Endothelial cell of umbilical vein (primary cell): Measurements from ENCODE around the gene EVC. TPM values are rescaled to one million over a fixed set of nuclear protein-coding genes. Genes with fewer than 3 reads are reported as not detected.
"Not testable (repeated sequence)": the region's sequence is repeated elsewhere in the genome, so short reads cannot be mapped to it uniquely, and the experiment has no call there.

Source experiments
- BruUV-seq: library from RNA; stranded (reverse); fragments of 400-500 nt; replicated peaks from 2 replicates; lab custom pipeline; 2021; lab: Mats Ljungman, UMichigan
- CTCF ChIA-PET: fragments of 300-600, 350-600 bp; sonication (Branson Sonifier 250); formaldehyde crosslinking; loops from one replicate; lab custom pipeline; 2021; ENCODE audit warnings: antibody characterized with exemption, inconsistent platforms; lab: Charles Lee
- POLR2A ChIA-PET: fragments of 300-600, 350-600 bp; sonication (Branson Sonifier 250); formaldehyde crosslinking; loops from one replicate; lab custom pipeline; 2021; ENCODE audit warnings: antibody characterized with exemption, inconsistent platforms; lab: Charles Lee
- DNase-seq: peaks from one replicate; pipeline ENCODE4 v3.0.0-alpha.2; 2011; ENCODE audit warnings: low read depth, low spot score
- FAIRE-seq: peaks from 2 replicates; lab custom pipeline; 2011; peaks lifted over from hg19 to GRCh38; lab: Jason Lieb, UNC
- H2AFZ ChIP-seq: 2 replicates; pipeline ENCODE4 v1.6.0; 2012; ENCODE audit warnings: low read depth, low read length, control low read depth, inconsistent platforms
- H3K27ac ChIP-seq: 2 replicates; pipeline ENCODE4 v1.5.1; 2011; ENCODE audit warnings: low read depth, mild to moderate bottlenecking, control low read depth, low read length, moderate library complexity; ENCODE audit not compliant: insufficient read depth
- H3K27me3 ChIP-seq, 2 experiments: 2 replicates each; pipeline versions ENCODE4 v1.6.0 to v1.6.1; 2011; ENCODE audit warnings: low read length in 2 of 2, mixed read lengths in 1 of 2; ENCODE audit not compliant: control insufficient read depth in 2 of 2, insufficient read depth in 2 of 2
- H3K36me3 ChIP-seq, 2 experiments: 2 replicates in 1 of 2; 3 replicates in 1 of 2; pipeline ENCODE4 v1.5.1; 2011; ENCODE audit warnings: low read length in 2 of 2, mild to moderate bottlenecking in 1 of 2, moderate library complexity in 1 of 2; ENCODE audit not compliant: control insufficient read depth in 2 of 2, insufficient read depth in 2 of 2; ENCODE audit errors: extremely low read depth in 1 of 2
- H3K4me1 ChIP-seq: 3 replicates; pipeline ENCODE4 v1.5.1; 2011; ENCODE audit warnings: mild to moderate bottlenecking, low read length; ENCODE audit not compliant: control insufficient read depth, insufficient read depth; ENCODE audit errors: extremely low read depth
- H3K4me2 ChIP-seq: 2 replicates; pipeline ENCODE4 v1.6.1; 2011; ENCODE audit warnings: low read length, control low read depth, mixed read lengths; ENCODE audit not compliant: insufficient read depth
- H3K4me3 ChIP-seq, 3 experiments: fragments of 200-600 bp in 1 of 3; sonication (generic), shearing (Covaris generic) in 1 of 3; replicated peaks in 1 of 3; 2 replicates each; pipeline ENCODE4 v1.5.1; 2011 to 2016; ENCODE audit warnings: control low read depth in 3 of 3, low read length in 3 of 3, mild to moderate bottlenecking in 2 of 3, inconsistent platforms in 1 of 3, low read depth in 1 of 3, moderate library complexity in 1 of 3; ENCODE audit not compliant: insufficient read depth in 1 of 3
- H3K79me2 ChIP-seq: 2 replicates; pipeline ENCODE4 v1.6.0; 2012; ENCODE audit warnings: low read length, inconsistent platforms; ENCODE audit not compliant: control insufficient read depth, insufficient read depth
- H3K9ac ChIP-seq: replicated peaks from 2 replicates; pipeline ENCODE3; 2011; ENCODE audit warnings: low read length, control low read depth; ENCODE audit not compliant: insufficient read depth; ENCODE audit errors: extremely low read depth
- H3K9me1 ChIP-seq: replicated peaks from 3 replicates; pipeline ENCODE4 v1.6.0; 2011; ENCODE audit warnings: mild to moderate bottlenecking, low read length; ENCODE audit not compliant: control insufficient read depth, insufficient read depth; ENCODE audit errors: extremely low read depth
- H3K9me3 ChIP-seq: replicated peaks from 2 replicates; pipeline ENCODE4 v1.5.1; 2012; ENCODE audit warnings: low read length, inconsistent platforms; ENCODE audit not compliant: control insufficient read depth, insufficient read depth
- H4K20me1 ChIP-seq: replicated peaks from 2 replicates; pipeline ENCODE3; 2011; ENCODE audit warnings: mild to moderate bottlenecking, low read length; ENCODE audit not compliant: control insufficient read depth, insufficient read depth; ENCODE audit errors: extremely low read depth
- CTCF ChIP-seq, 2 donors: IDR thresholded peaks; 1 replicate in 1 of 2; 2 replicates in 1 of 2; pipeline ENCODE4 v1.5.1; 2011; ENCODE audit warnings: low read length in 2 of 2, mild to moderate bottlenecking in 2 of 2, moderate library complexity in 2 of 2, control low read depth in 1 of 2, inconsistent platforms in 1 of 2, low read depth in 1 of 2; ENCODE audit not compliant: insufficient read depth in 1 of 2; ENCODE audit errors: extremely low read depth in 1 of 2
- EZH2 ChIP-seq: IDR thresholded peaks from 2 replicates; pipeline ENCODE4 v1.6.1; 2012; ENCODE audit warnings: borderline replicate concordance, low read depth, mild to moderate bottlenecking, moderate library complexity, low read length, inconsistent platforms; ENCODE audit not compliant: severe bottlenecking
- FOS ChIP-seq: IDR thresholded peaks from 2 replicates; pipeline ENCODE4 v1.6.1; 2011; ENCODE audit warnings: mild to moderate bottlenecking, low read length, moderate library complexity, borderline replicate concordance; ENCODE audit not compliant: insufficient read depth
- GATA2 ChIP-seq: IDR thresholded peaks from 2 replicates; pipeline ENCODE4 v1.7.0; 2011; ENCODE audit warnings: low read depth, mild to moderate bottlenecking, moderate library complexity, mixed read lengths, low read length; ENCODE audit not compliant: insufficient read length, insufficient read depth
- JUN ChIP-seq: IDR thresholded peaks from 2 replicates; pipeline ENCODE4 v1.6.1; 2011; ENCODE audit warnings: borderline replicate concordance, low read depth; ENCODE audit not compliant: insufficient read length, insufficient read depth
- MAX ChIP-seq: IDR thresholded peaks from 2 replicates; pipeline ENCODE4 v1.6.1; 2011; ENCODE audit not compliant: insufficient read depth, insufficient read length
- MYC ChIP-seq: IDR thresholded peaks from one replicate; pipeline ENCODE4 v1.6.1; 2011; ENCODE audit warnings: mild to moderate bottlenecking, low read depth, low read length
- POLR2A ChIP-seq: IDR thresholded peaks from 2 replicates; pipeline ENCODE4 v1.6.1; 2012; ENCODE audit warnings: low read depth, mild to moderate bottlenecking, control low read depth, low read length
- POLR2AphosphoS5 ChIP-seq: IDR thresholded peaks from 2 replicates; pipeline ENCODE4 v1.6.1; 2012; ENCODE audit warnings: low read depth, mild to moderate bottlenecking, control low read depth, low read length, moderate library complexity; ENCODE audit not compliant: insufficient read depth
- dilution Hi-C: fragments of 300-500 bp; cut with MboI; formaldehyde crosslinking; loops from one replicate; pipeline ENCODE4 v1.15.0; 2019; ENCODE audit warnings: low sequenced_read_pairs; ENCODE audit not compliant: extremely low pct_ligation_motif_present
- intact Hi-C: fragments of 100-400 bp; cut with micrococcal nuclease; formaldehyde crosslinking; loops from one replicate; pipeline ENCODE4 v1.10.0; 2022
- polyA plus RNA-seq, 4 experiments: library from polyadenylated mRNA; depleted of rRNA in 3 of 4; stranded (reverse) in 3 of 4; unstranded in 1 of 4; fragments of >200 nt; gene quantifications; 2 replicates each; pipeline versions ENCODE4 v1.2.1 to v1.2.3, GENCODE V29; 2011 to 2012; ENCODE audit warnings: missing spikeins in 1 of 4
- total RNA-seq: library from RNA; stranded (reverse); gene quantifications from 2 replicates; pipeline ENCODE4 v1.2.3, GENCODE V29; 2021

The EVC gene
- total and polyA plus RNA-seq, 2 donors (not counting 3 experiments of a cell fraction or from before 2014, with no cell fraction given) = 6.3 to 31.6 TPM

DNA sequence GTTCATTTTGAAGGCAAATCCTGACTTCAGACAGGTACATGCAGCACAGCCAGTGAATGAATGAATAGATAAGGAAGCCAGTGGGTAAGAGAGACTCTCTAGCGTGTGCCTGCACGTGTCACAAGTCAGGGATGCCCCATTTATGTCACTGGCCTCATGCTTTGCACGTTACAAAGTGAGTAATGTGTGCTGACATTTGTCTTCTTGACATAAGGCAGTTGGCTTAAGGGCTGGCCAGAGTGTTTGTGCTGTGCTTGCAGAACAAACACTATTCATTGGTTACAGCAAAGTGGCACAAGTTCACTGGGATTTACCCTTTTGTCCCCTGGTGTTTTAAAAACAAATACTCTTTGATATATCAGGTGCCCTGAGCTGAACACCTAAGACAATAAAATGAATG is 125.9 kb downstream of the EVC start:
- dilution Hi-C loops = no loop called here
- no peak for FAIRE-seq

GRCh38 chr4:5837483-5837882 is 126.5 kb downstream of the EVC start:
- H3K4me1 ChIP-seq, H3K27me3 ChIP-seq, H3K27ac ChIP-seq, H3K36me3 ChIP-seq, H3K9me1 ChIP-seq, H3K4me3 ChIP-seq, intact Hi-C loops, H2AFZ ChIP-seq, H3K9me3 ChIP-seq, H4K20me1 ChIP-seq, POLR2A ChIA-PET, H3K4me2 ChIP-seq, BruUV-seq, FAIRE-seq, H3K9ac ChIP-seq, CTCF ChIA-PET, DNase-seq, H3K79me2 ChIP-seq, dilution Hi-C loops: not testable (repeated sequence)

More for the DNA sequence above, 125.9 kb downstream of the EVC start:
- intact Hi-C loops = no loop called here
- Histone ChIP-seq H2AFZ (no peak overlapping the region), H3K27ac (no peak overlapping the region), H3K4me2 (no peak overlapping the region), H4K20me1 (no peaks in the 10 kb centered on the region), H3K27me3 (no peaks in the 10 kb centered on the region), H3K4me1 (no peaks in the 10 kb centered on the region), H3K36me3 (no peaks in the 10 kb centered on the region), H3K4me3 (no peak overlapping the region), H3K9ac (no peak overlapping the region), H3K9me3 (no peaks in the 10 kb centered on the region), H3K79me2 (no peaks in the 10 kb centered on the region), H3K9me1 (no peaks in the 10 kb centered on the region)
- BruUV-seq = no TSS peak
- ChIA-PET CTCF (no interaction called here), POLR2A (no interaction called here)
- TF ChIP-seq JUN (no peak), MAX (no peak), MYC (no peak), GATA2 (no peak), CTCF (IDR thresholded peaks at IDR 0.05; ENCODE audit: extremely low read depth in 1 of 2, insufficient read depth in 1 of 2, low read depth in 1 of 2, low read length in 2 of 2) (no peak), EZH2 (no peak), POLR2AphosphoS5 (no peak), POLR2A (no peak), FOS (no peak)
- no peak for DNase-seq
